IMR-90 (cell line): Measurements from ENCODE around the gene KCNJ2.

Source experiments
- BHLHE40 ChIP-seq: fragments of 150-350 bp; IDR thresholded peaks from 2 replicates; pipeline ENCODE4 v1.6.1; 2016; ENCODE audit warnings: mild to moderate bottlenecking, low read depth, low read length
- CEBPB ChIP-seq: IDR thresholded peaks from 2 replicates; pipeline ENCODE4 v1.6.1; 2012; ENCODE audit warnings: low read depth, low read length, improper control_type of control experiment
- CHD1 ChIP-seq: IDR thresholded peaks from 2 replicates; pipeline ENCODE4 v1.6.1; 2012; ENCODE audit warnings: low read depth, low read length, improper control_type of control experiment
- FOS ChIP-seq: fragments of 150-350 bp; IDR thresholded peaks from 2 replicates; pipeline ENCODE4 v1.6.1; 2016; ENCODE audit warnings: low read depth, low read length
- MAFK ChIP-seq: IDR thresholded peaks from 2 replicates; pipeline ENCODE4 v1.6.1; 2012; ENCODE audit warnings: low read depth, low read length, improper control_type of control experiment
- MAZ ChIP-seq: IDR thresholded peaks from 2 replicates; pipeline ENCODE4 v1.6.1; 2012; ENCODE audit warnings: low read depth, mild to moderate bottlenecking, low read length, improper control_type of control experiment, moderate library complexity, borderline replicate concordance
- POLR2A ChIP-seq: IDR thresholded peaks from 2 replicates; pipeline ENCODE4 v1.6.1; 2012; ENCODE audit warnings: mild to moderate bottlenecking, low read depth, low read length
- RAD21 ChIP-seq: IDR thresholded peaks from 2 replicates; pipeline ENCODE4 v1.6.1; 2012; ENCODE audit warnings: low read length, improper control_type of control experiment
- RCOR1 ChIP-seq: IDR thresholded peaks from 2 replicates; pipeline ENCODE4 v1.6.1; 2012; ENCODE audit warnings: mild to moderate bottlenecking, low read length, improper control_type of control experiment; ENCODE audit not compliant: insufficient replicate concordance
- RFX5 ChIP-seq: IDR thresholded peaks from 2 replicates; pipeline ENCODE4 v1.8.0; 2012; ENCODE audit warnings: low read depth, mild to moderate bottlenecking, low read length, moderate library complexity
- SMC3 ChIP-seq: fragments of 150-350 bp; IDR thresholded peaks from 2 replicates; pipeline ENCODE4 v1.6.1; 2016; ENCODE audit warnings: low read depth, mild to moderate bottlenecking, antibody characterized with exemption, low read length, moderate library complexity
- TF ChIP-seq, protein P1 (sequence below): conservative IDR thresholded peaks from 2 replicates; pipeline ENCODE4 v1.5.1; 2012; ENCODE audit warnings: mild to moderate bottlenecking, low read depth, low read length, improper control_type of control experiment
- TF ChIP-seq, protein P2 (sequence below): fragments of 150-350 bp; IDR thresholded peaks from 2 replicates; pipeline ENCODE4 v1.6.1; 2017; ENCODE audit warnings: mild to moderate bottlenecking, antibody characterized with exemption, low read length, low read depth
- TF ChIP-seq, protein P3 (sequence below): fragments of 150-350 bp; IDR thresholded peaks from 2 replicates; pipeline ENCODE4 v1.6.1; 2016; ENCODE audit warnings: low read depth, mild to moderate bottlenecking, low read length, moderate library complexity, borderline replicate concordance

DNA sequence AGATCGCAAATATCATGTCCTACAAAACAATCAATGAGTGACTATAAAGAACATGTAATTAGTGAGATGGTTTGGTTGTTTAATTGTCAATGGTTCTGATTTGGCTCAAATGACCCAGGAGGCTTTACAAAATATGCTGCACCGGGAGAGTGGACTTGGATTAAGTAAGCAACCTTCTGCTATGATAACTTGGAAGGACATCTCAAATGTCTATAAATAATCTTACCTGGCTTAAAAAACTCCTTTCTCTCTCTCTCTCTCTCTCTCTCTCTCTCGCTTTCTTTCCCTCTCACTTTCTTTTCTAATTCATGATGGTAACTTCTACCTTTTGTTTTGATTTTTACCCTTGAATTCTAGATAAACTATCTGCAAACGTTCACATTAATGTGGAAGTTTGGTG, 14.2 kb downstream of the KCNJ2 start:
- TF ChIP-seq, protein P1, sequence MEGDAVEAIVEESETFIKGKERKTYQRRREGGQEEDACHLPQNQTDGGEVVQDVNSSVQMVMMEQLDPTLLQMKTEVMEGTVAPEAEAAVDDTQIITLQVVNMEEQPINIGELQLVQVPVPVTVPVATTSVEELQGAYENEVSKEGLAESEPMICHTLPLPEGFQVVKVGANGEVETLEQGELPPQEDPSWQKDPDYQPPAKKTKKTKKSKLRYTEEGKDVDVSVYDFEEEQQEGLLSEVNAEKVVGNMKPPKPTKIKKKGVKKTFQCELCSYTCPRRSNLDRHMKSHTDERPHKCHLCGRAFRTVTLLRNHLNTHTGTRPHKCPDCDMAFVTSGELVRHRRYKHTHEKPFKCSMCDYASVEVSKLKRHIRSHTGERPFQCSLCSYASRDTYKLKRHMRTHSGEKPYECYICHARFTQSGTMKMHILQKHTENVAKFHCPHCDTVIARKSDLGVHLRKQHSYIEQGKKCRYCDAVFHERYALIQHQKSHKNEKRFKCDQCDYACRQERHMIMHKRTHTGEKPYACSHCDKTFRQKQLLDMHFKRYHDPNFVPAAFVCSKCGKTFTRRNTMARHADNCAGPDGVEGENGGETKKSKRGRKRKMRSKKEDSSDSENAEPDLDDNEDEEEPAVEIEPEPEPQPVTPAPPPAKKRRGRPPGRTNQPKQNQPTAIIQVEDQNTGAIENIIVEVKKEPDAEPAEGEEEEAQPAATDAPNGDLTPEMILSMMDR, result no peak
- no peak for TF ChIP-seq MAZ
- TF ChIP-seq, protein P2, sequence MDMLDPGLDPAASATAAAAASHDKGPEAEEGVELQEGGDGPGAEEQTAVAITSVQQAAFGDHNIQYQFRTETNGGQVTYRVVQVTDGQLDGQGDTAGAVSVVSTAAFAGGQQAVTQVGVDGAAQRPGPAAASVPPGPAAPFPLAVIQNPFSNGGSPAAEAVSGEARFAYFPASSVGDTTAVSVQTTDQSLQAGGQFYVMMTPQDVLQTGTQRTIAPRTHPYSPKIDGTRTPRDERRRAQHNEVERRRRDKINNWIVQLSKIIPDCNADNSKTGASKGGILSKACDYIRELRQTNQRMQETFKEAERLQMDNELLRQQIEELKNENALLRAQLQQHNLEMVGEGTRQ, result no peak
- TF ChIP-seq POLR2A, result no peak
- no peak for TF ChIP-seq RAD21
- TF ChIP-seq, protein P3, sequence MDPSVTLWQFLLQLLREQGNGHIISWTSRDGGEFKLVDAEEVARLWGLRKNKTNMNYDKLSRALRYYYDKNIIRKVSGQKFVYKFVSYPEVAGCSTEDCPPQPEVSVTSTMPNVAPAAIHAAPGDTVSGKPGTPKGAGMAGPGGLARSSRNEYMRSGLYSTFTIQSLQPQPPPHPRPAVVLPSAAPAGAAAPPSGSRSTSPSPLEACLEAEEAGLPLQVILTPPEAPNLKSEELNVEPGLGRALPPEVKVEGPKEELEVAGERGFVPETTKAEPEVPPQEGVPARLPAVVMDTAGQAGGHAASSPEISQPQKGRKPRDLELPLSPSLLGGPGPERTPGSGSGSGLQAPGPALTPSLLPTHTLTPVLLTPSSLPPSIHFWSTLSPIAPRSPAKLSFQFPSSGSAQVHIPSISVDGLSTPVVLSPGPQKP, result no peak
- TF ChIP-seq CEBPB, result no peak
- TF ChIP-seq SMC3, result no peak
- TF ChIP-seq MAFK, result no peak
- TF ChIP-seq BHLHE40, result no peak
- TF ChIP-seq FOS, result no peak
- no peak for TF ChIP-seq RCOR1
- TF ChIP-seq CHD1, result no peak
- no peak for TF ChIP-seq RFX5
